K562 (cell line): ENCODE results near the gene OR10T2. TPM values are rescaled to one million over a fixed set of nuclear protein-coding genes. Genes with fewer than 3 reads are reported as not detected.

Experiments
- ATAC-seq: fragments of 200-7000 bp; cut with Tn5 transposase; 3 replicates; pipeline ENCODE4 v1.9.1; 2020; ENCODE audit warnings: moderate library complexity
- BruUV-seq: library from RNA; stranded (reverse); fragments of 400-500 nt; replicated peaks from 2 replicates; lab custom pipeline; 2021; lab: Mats Ljungman, UMichigan
- CTCF ChIA-PET: fragments of 300-600 bp; formaldehyde crosslinking; extraction: SDS; loops from one replicate; lab custom pipeline; 2021; ENCODE audit warnings: low intra/inter-chr PET ratio; lab: Yijun Ruan, JAX
- POLR2A ChIA-PET: fragments of 300-600, 350-650 bp; sonication (Branson Sonifier 250); formaldehyde crosslinking; extraction: SDS; loops from one replicate; lab custom pipeline; 2021; ENCODE audit warnings: antibody characterized with exemption, inconsistent platforms; lab: Yijun Ruan, JAX
- DNase-seq, 4 experiments: peaks; one replicate each; pipeline versions ENCODE4 v3.0.0 to v3.0.0-alpha.2; 2011 to 2018; ENCODE audit warnings: low spot score in 3 of 4, mixed read lengths in 3 of 4; ENCODE audit errors: extremely low read depth in 1 of 4
- FAIRE-seq: peaks from 2 replicates; lab custom pipeline; 2011; peaks lifted over from hg19 to GRCh38; lab: Jason Lieb, UNC
- H2AFZ ChIP-seq: 2 replicates; pipeline ENCODE4 v1.6.0; 2011; ENCODE audit warnings: low read depth, low read length, control low read depth, inconsistent platforms
- H3K27ac ChIP-seq: fragments of 200-600 bp; 3 replicates; pipeline ENCODE4 v1.8.0; 2011; ENCODE audit warnings: low read depth, mild to moderate bottlenecking, control low read depth, inconsistent platforms, low read length, moderate library complexity, mixed read lengths; ENCODE audit errors: extremely low read depth
- H3K27me3 ChIP-seq, 2 experiments: fragments of 300-600 bp in 1 of 2; 2 replicates in 1 of 2; 3 replicates in 1 of 2; pipeline versions ENCODE4 v1.6.0 to v1.8.0; 2011; ENCODE audit warnings: inconsistent platforms in 2 of 2, low read length in 2 of 2, mild to moderate bottlenecking in 1 of 2, mixed read lengths in 1 of 2, moderate library complexity in 1 of 2; ENCODE audit not compliant: control insufficient read depth in 2 of 2, insufficient read depth in 2 of 2
- H3K36me3 ChIP-seq: fragments of 300-600 bp; 3 replicates; pipeline ENCODE4 v1.8.0; 2011; ENCODE audit warnings: mild to moderate bottlenecking, low read length, inconsistent platforms; ENCODE audit not compliant: control insufficient read depth, insufficient read depth
- H3K4me1 ChIP-seq, 2 experiments: fragments of 200-600 bp in 1 of 2; replicated peaks in 1 of 2; 2 replicates in 1 of 2; 3 replicates in 1 of 2; pipeline versions ENCODE4 v1.5.1 to v1.8.0; 2011; ENCODE audit warnings: inconsistent platforms in 2 of 2, low read length in 2 of 2, mild to moderate bottlenecking in 1 of 2, mixed read lengths in 1 of 2, moderate library complexity in 1 of 2; ENCODE audit not compliant: control insufficient read depth in 2 of 2, insufficient read depth in 2 of 2
- H3K4me2 ChIP-seq: 2 replicates; pipeline ENCODE4 v1.6.1; 2011; ENCODE audit warnings: low read length, control low read depth, inconsistent platforms, mixed read lengths; ENCODE audit not compliant: insufficient read depth
- H3K4me3 ChIP-seq: fragments of 200-600 bp; sonication (generic), shearing (Covaris generic); 2 replicates; pipeline ENCODE4 v1.5.1; 2016; ENCODE audit warnings: control low read depth, inconsistent platforms
- H3K79me2 ChIP-seq: fragments of 200-600 bp; 3 replicates; pipeline ENCODE4 v1.8.0; 2011; ENCODE audit warnings: low read length, inconsistent platforms; ENCODE audit not compliant: control insufficient read depth, insufficient read depth
- H3K9ac ChIP-seq, 2 experiments: 2 replicates each; pipeline versions ENCODE4 v1.6.0 to v1.6.1; 2011; ENCODE audit warnings: low read depth in 2 of 2, low read length in 2 of 2, control low read depth in 1 of 2, inconsistent platforms in 1 of 2, mild to moderate bottlenecking in 1 of 2, mixed read lengths in 1 of 2; ENCODE audit not compliant: insufficient read depth in 1 of 2
- H3K9me1 ChIP-seq: one replicate; pipeline ENCODE4 v1.6.0; 2011; ENCODE audit warnings: inconsistent platforms, mild to moderate bottlenecking, low read length, moderate library complexity; ENCODE audit not compliant: control insufficient read depth, insufficient read depth
- H3K9me3 ChIP-seq: replicated peaks from 2 replicates; pipeline ENCODE4 v1.5.1; 2011; ENCODE audit warnings: low read depth, low read length, inconsistent platforms; ENCODE audit not compliant: control insufficient read depth, insufficient read depth
- H4K20me1 ChIP-seq: replicated peaks from 2 replicates; pipeline ENCODE4 v1.6.1; 2011; ENCODE audit warnings: low read length, inconsistent platforms, mixed read lengths; ENCODE audit not compliant: control insufficient read depth, insufficient read depth
- CREBBP ChIP-seq: IDR thresholded peaks from one replicate; pipeline ENCODE4 v1.6.1; 2012; ENCODE audit warnings: low read depth, mild to moderate bottlenecking, control low read depth, inconsistent platforms, low read length
- FOXM1 ChIP-seq, 2 experiments: fragments of 450-650 bp in 1 of 2; sonication (generic) in 1 of 2; formaldehyde crosslinking in 1 of 2; IDR thresholded peaks; 2 replicates each; pipeline versions ENCODE4 v1.6.1 to v1.9.0; 2017 to 2022; ENCODE audit warnings: low read depth in 2 of 2, mild to moderate bottlenecking in 2 of 2, missing genetic modification reagents in 1 of 2, moderate library complexity in 1 of 2
- HNRNPUL1 ChIP-seq: fragments of 200-400 bp; formaldehyde crosslinking; IDR thresholded peaks from 2 replicates; pipeline ENCODE4 v1.6.1; 2017; ENCODE audit warnings: low read length
- PYGO2 ChIP-seq: fragments of 450-650 bp; IDR thresholded peaks from 2 replicates; pipeline ENCODE4 v1.6.1; 2016; ENCODE audit warnings: mild to moderate bottlenecking, missing genetic modification characterization, moderate library complexity, missing compliant biosample characterization
- SAP30 ChIP-seq: fragments of 200-600 bp; sonication (generic); IDR thresholded peaks from 2 replicates; pipeline ENCODE4 v1.6.1; 2012; ENCODE audit warnings: borderline replicate concordance, low read depth, mild to moderate bottlenecking, moderate library complexity, low read length, control low read depth, inconsistent platforms; ENCODE audit not compliant: insufficient read depth, poor library complexity, severe bottlenecking
- TAL1 ChIP-seq: fragments of 450-650 bp; IDR thresholded peaks from 2 replicates; pipeline ENCODE4 v1.6.1; 2016; ENCODE audit warnings: mild to moderate bottlenecking
- WGBS: fragments of 100-300 bp; shearing (Covaris generic); methylation state at CpG from one replicate; pipeline ENCODE4 v1.1.6; 2016; ENCODE audit warnings: low coverage, mixed read lengths; ENCODE audit not compliant: insufficient coverage; ENCODE audit errors: missing lambda C conversion rate; 5-methylcytosine and 5-hydroxymethylcytosine counted together
- in situ Hi-C: fragments of 300-500 bp; cut with MboI; formaldehyde crosslinking; loops from 4 replicates; pipeline ENCODE4 v1.15.0; 2018; ENCODE audit warnings: inconsistent platforms, mixed read lengths
- intact Hi-C: fragments of 100-400 bp; cut with micrococcal nuclease; formaldehyde crosslinking; loops from 2 replicates; pipeline ENCODE4 v1.14.2; 2022
- polyA plus RNA-seq, 8 experiments: library from polyadenylated mRNA; depleted of rRNA in 4 of 8; stranded (reverse) in 5 of 8; unstranded in 3 of 8; fragments of >200 nt; fragmentation: Nextera tagmentation in 2 of 8; fragmentation: Illumina TruSeq in 1 of 8; extraction: Ambion mirVana in 2 of 8; extraction: Trizol in 1 of 8; gene quantifications; 2 replicates each; pipeline versions ENCODE4 v1.2.1 to v1.2.3, GENCODE V29; 2011 to 2014; ENCODE audit warnings: inconsistent platforms in 1 of 8, missing spikeins in 1 of 8
- total RNA-seq, 7 experiments: library from RNA; depleted of rRNA in 6 of 7; stranded (reverse); fragments of >200 nt in 6 of 7; fragmentation: Illumina TruSeq in 2 of 7; extraction: Trizol in 2 of 7; gene quantifications; 2 replicates each; pipeline versions ENCODE4 v1.2.1 to v1.2.3, GENCODE V29; 2011 to 2021; ENCODE audit warnings: low replicate concordance in 1 of 7
- TF ChIP-seq, protein P1 (sequence below): fragments of 450-650 bp; formaldehyde crosslinking; IDR thresholded peaks from 2 replicates; pipeline ENCODE4 v1.4.0; 2022; ENCODE audit warnings: missing genetic modification characterization
- TF ChIP-seq, protein P2 (sequence below): sonication (generic); formaldehyde crosslinking; IDR thresholded peaks from 2 replicates; pipeline ENCODE4 v1.8.0; 2022; ENCODE audit warnings: mild to moderate bottlenecking, missing genetic modification reagents

OR10T2 gene
- total and polyA plus RNA-seq, 9 of the 15 experiments (the other 6 are each of a cell fraction or from before 2014, with no cell fraction given): not detected

DNA sequence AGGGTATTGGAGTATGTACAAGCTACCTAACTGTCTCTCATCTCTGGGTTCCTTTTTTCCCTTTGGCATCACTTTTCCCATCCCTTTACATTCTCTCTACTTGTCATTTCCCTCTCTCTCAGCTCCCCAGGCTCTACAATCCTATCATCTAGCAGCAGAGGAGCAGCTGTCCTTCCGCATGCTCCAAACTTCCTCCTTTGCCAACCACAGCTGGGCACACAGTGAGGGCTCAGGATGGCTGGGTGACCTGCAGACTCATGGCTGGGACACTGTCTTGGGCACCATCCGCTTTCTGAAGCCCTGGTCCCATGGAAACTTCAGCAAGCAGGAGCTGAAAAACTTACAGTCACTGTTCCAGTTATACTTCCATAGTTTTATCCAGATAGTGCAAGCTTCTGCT lies 45.0 kb downstream of the OR10T2 start:
- no peak for ATAC-seq
- DNase-seq: no peak
- no peak overlapping the region for H3K27ac ChIP-seq
- ChIA-PET POLR2A (no interaction called here), CTCF (no interaction called here)
- no peaks in the 10 kb centered on the region for H3K9me3 ChIP-seq
- H2AFZ ChIP-seq: no peak overlapping the region
- H3K27me3 ChIP-seq: no peaks in the 10 kb centered on the region
- no TSS peak for BruUV-seq
- no peak for TF ChIP-seq CREBBP
- TF ChIP-seq PYGO2 (tag): no peak
- TF ChIP-seq, protein P1, sequence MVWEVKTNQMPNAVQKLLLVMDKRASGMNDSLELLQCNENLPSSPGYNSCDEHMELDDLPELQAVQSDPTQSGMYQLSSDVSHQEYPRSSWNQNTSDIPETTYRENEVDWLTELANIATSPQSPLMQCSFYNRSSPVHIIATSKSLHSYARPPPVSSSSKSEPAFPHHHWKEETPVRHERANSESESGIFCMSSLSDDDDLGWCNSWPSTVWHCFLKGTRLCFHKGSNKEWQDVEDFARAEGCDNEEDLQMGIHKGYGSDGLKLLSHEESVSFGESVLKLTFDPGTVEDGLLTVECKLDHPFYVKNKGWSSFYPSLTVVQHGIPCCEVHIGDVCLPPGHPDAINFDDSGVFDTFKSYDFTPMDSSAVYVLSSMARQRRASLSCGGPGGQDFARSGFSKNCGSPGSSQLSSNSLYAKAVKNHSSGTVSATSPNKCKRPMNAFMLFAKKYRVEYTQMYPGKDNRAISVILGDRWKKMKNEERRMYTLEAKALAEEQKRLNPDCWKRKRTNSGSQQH: no peak
- TF ChIP-seq SAP30: no peak
- no peak for TF ChIP-seq HNRNPUL1
- TF ChIP-seq, protein P2, sequence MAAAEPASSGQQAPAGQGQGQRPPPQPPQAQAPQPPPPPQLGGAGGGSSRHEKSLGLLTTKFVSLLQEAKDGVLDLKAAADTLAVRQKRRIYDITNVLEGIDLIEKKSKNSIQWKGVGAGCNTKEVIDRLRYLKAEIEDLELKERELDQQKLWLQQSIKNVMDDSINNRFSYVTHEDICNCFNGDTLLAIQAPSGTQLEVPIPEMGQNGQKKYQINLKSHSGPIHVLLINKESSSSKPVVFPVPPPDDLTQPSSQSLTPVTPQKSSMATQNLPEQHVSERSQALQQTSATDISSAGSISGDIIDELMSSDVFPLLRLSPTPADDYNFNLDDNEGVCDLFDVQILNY (CRISPR knock-in tag): no peak
- no peak for TF ChIP-seq FOXM1 (IDR thresholded peaks at IDR 0.05; ENCODE audit: low read depth)
- TF ChIP-seq FOXM1 (CRISPR knock-in tag; IDR thresholded peaks at IDR 0.05; ENCODE audit: low read depth): no peak
- no peak for TF ChIP-seq TAL1
- intact Hi-C loops: no loop called here
- in situ Hi-C loops: no loop called here
- H3K4me3 ChIP-seq: no peak overlapping the region
- no peaks in the 10 kb centered on the region for H3K4me1 ChIP-seq
- H3K4me2 ChIP-seq: no peak overlapping the region
- H3K36me3 ChIP-seq: no peaks in the 10 kb centered on the region
- no peaks in the 10 kb centered on the region for H3K79me2 ChIP-seq
- no peaks in the 10 kb centered on the region for H4K20me1 ChIP-seq
- 0% methylated on average over 2 of the region's 2 CpGs for WGBS
- FAIRE-seq: no peak
- H3K9me1 ChIP-seq: no peaks in the 10 kb centered on the region
- H3K9ac ChIP-seq: no peak overlapping the region
